ENCODE data around the gene RGL1.
"Not testable (repeated sequence)": the region's sequence is repeated elsewhere in the genome, so short reads cannot be mapped to it uniquely, and the experiment has no call there.

Gene RGL1

GRCh38 chr1:183776731-183777130, 28.2 kb upstream of the RGL1 start:
- Mint-ChIP-seq H3K9me3 (no peaks in the 10 kb centered on the region), H3K4me3 (no peak overlapping the region), H3K4me1 (no peaks in the 10 kb centered on the region), H3K27me3 (no peaks in the 10 kb centered on the region), H3K36me3 (ENCODE audit: insufficient read depth) (peaks cover 2% of the 10 kb centered on the region), H3K27ac (ENCODE audit: low read depth) (no peak overlapping the region)
- ATAC-seq (replicated peaks; ENCODE audit: extremely low read depth, poor library complexity, severe bottlenecking) (no peak), DNase-seq (ENCODE audit: low spot score in 2 of 2) (no peak)

DNA sequence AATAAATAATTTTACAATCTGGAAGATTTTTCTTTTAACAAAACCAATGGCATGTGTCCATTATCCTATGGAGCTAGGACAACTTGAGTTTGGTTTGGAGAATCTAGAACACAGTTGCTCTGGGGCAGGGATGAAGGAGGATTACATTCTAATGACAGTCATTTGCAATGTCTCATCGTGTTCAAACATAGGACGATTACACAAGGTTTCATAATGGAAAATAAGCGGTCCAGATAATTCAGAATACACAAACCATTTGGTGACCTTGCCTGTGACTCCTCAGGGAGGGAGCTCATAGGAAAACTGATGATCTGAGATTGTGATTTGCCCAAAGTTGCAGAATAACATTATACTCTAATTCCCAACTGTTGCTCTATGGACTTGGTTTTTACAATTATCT, 27.6 kb upstream of the RGL1 start:
- Mint-ChIP-seq H3K4me1 (no peaks in the 10 kb centered on the region), H3K27me3 (no peaks in the 10 kb centered on the region), H3K4me3 (no peak overlapping the region), H3K27ac (ENCODE audit: low read depth) (no peak overlapping the region), H3K36me3 (ENCODE audit: insufficient read depth) (peaks cover 2% of the 10 kb centered on the region), H3K9me3 (no peaks in the 10 kb centered on the region)
- no peak for ATAC-seq (replicated peaks; ENCODE audit: extremely low read depth, poor library complexity, severe bottlenecking)
- no peak for DNase-seq (ENCODE audit: low spot score in 2 of 2)

DNA sequence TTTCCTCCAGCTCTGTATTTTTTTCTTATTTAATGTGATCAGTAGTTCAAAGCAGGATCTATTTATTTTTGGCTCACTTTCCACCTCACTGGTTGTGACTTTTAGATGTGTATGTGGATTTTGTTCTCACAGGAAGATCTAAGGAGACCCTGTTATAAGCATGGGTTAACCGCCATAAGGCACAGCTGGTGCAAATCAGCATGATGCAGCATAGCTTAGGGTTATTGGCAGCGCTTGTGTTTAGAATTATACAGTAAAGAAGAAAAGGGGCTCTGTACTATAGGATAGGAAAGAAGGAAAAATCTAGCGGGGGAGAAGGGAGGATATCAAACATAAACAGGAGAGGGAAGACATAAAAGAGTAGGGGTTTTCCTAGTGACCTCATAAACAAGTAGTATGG, 26.9 kb upstream of the RGL1 start:
- H3K4me3 Mint-ChIP-seq, result no peak overlapping the region
- no peaks in the 10 kb centered on the region for H3K27me3 Mint-ChIP-seq
- no peaks in the 10 kb centered on the region for H3K4me1 Mint-ChIP-seq
- no peak overlapping the region for H3K27ac Mint-ChIP-seq (ENCODE audit: low read depth)
- ATAC-seq (replicated peaks; ENCODE audit: extremely low read depth, poor library complexity, severe bottlenecking) (no peak), DNase-seq (ENCODE audit: low spot score in 2 of 2) (no peak)
- H3K36me3 Mint-ChIP-seq (ENCODE audit: insufficient read depth), result peaks cover 2% of the 10 kb centered on the region
- no peaks in the 10 kb centered on the region for H3K9me3 Mint-ChIP-seq

DNA sequence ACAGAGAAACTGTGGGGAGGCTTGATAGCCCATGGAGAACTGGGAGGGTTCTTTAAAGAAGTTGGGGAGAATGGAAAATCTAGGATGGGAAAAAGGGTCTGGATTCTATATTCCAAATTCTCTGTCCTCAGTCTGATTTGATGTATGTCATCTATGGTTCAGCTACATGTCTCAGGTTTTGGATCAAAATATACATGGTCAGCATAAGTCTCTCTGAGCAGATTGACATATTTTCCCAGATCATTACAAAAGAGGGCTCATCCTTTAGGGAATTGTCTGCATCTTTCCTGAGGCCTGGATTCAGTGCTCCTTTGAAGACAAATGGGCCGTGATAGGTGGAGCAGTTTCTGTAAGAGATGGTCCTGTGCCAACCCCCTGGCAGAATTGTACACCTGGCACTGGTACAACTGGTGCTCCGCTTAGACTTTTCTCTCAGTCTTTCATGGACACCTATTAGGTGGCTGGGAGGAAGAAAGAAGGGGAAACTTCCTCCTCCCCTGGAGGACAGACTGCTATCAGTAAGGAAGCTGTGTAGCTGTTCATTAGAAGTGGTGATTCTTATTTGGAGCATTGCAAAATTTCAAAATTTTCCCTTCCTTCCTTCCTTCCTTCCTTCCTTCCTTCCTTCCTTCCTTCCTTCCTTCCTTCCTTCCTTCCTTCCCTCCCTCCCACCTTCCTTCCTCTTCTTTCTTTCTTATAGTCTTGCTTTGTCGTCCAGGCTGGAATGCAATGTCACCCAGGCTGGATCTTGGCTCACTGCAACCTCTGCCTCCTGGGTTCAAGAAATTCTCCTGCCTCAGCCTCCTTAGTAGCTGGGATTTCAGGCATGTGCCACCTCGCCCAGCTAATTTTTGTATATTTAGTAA, 26.1 kb upstream of the RGL1 start:
- H3K9me3 Mint-ChIP-seq, result no peaks in the 10 kb centered on the region
- H3K27ac Mint-ChIP-seq (ENCODE audit: low read depth), result no peak overlapping the region
- no peak for ATAC-seq (replicated peaks; ENCODE audit: extremely low read depth, poor library complexity, severe bottlenecking)
- H3K36me3 Mint-ChIP-seq (ENCODE audit: insufficient read depth), result peaks cover 2% of the 10 kb centered on the region
- H3K4me3 Mint-ChIP-seq, result no peak overlapping the region
- H3K4me1 Mint-ChIP-seq, result no peaks in the 10 kb centered on the region
- no peaks in the 10 kb centered on the region for H3K27me3 Mint-ChIP-seq
- no peak for DNase-seq (ENCODE audit: low spot score in 2 of 2)

- no peaks in the 10 kb centered on the region for H3K36me3 Mint-ChIP-seq (ENCODE audit: insufficient read depth)
- no peaks in the 10 kb centered on the region for H3K27me3 Mint-ChIP-seq
- DNase-seq (ENCODE audit: low spot score in 2 of 2), result no peak
- no peak overlapping the region for H3K27ac Mint-ChIP-seq (ENCODE audit: low read depth)
- no peaks in the 10 kb centered on the region for H3K9me3 Mint-ChIP-seq
- H3K4me3 Mint-ChIP-seq, result no peak overlapping the region
- H3K4me1 Mint-ChIP-seq, result no peaks in the 10 kb centered on the region
- ATAC-seq (replicated peaks; ENCODE audit: extremely low read depth, poor library complexity, severe bottlenecking), result no peak
Measured at GRCh38 chr1:183780159-183780558, 24.8 kb upstream of the RGL1 start.

GRCh38 chr1:183780757-183781156, 24.2 kb upstream of the RGL1 start:
- no peak for ATAC-seq (replicated peaks; ENCODE audit: extremely low read depth, poor library complexity, severe bottlenecking)
- H3K9me3 Mint-ChIP-seq, result no peaks in the 10 kb centered on the region
- H3K27me3 Mint-ChIP-seq, result no peaks in the 10 kb centered on the region
- DNase-seq (ENCODE audit: low spot score in 2 of 2), result no peak
- H3K4me3 Mint-ChIP-seq, result no peak overlapping the region
- H3K27ac Mint-ChIP-seq (ENCODE audit: low read depth), result no peak overlapping the region
- H3K36me3 Mint-ChIP-seq (ENCODE audit: insufficient read depth), result no peaks in the 10 kb centered on the region
- no peaks in the 10 kb centered on the region for H3K4me1 Mint-ChIP-seq

- no peak overlapping the region for H3K4me3 Mint-ChIP-seq
- no peaks in the 10 kb centered on the region for H3K4me1 Mint-ChIP-seq
- no peak for DNase-seq (ENCODE audit: low spot score in 2 of 2)
- H3K9me3 Mint-ChIP-seq, result no peaks in the 10 kb centered on the region
- H3K27ac Mint-ChIP-seq (ENCODE audit: low read depth), result no peak overlapping the region
- no peaks in the 10 kb centered on the region for H3K27me3 Mint-ChIP-seq
- no peak for ATAC-seq (replicated peaks; ENCODE audit: extremely low read depth, poor library complexity, severe bottlenecking)
- no peaks in the 10 kb centered on the region for H3K36me3 Mint-ChIP-seq (ENCODE audit: insufficient read depth)
Measured at GRCh38 chr1:183783342-183783741, 21.6 kb upstream of the RGL1 start.

GRCh38 chr1:183783767-183784637, 20.9 kb upstream of the RGL1 start:
- Mint-ChIP-seq H3K27ac (ENCODE audit: low read depth) (no peak overlapping the region), H3K4me1 (no peaks in the 10 kb centered on the region), H3K27me3 (no peaks in the 10 kb centered on the region), H3K36me3 (ENCODE audit: insufficient read depth) (no peaks in the 10 kb centered on the region), H3K4me3 (no peak overlapping the region), H3K9me3 (no peaks in the 10 kb centered on the region)
- no peak for ATAC-seq (replicated peaks; ENCODE audit: extremely low read depth, poor library complexity, severe bottlenecking)
- no peak for DNase-seq (ENCODE audit: low spot score in 2 of 2)

GRCh38 chr1:183785921-183786320, 19.0 kb upstream of the RGL1 start:
- ATAC-seq (replicated peaks; ENCODE audit: extremely low read depth, poor library complexity, severe bottlenecking), result not testable (repeated sequence)

DNA sequence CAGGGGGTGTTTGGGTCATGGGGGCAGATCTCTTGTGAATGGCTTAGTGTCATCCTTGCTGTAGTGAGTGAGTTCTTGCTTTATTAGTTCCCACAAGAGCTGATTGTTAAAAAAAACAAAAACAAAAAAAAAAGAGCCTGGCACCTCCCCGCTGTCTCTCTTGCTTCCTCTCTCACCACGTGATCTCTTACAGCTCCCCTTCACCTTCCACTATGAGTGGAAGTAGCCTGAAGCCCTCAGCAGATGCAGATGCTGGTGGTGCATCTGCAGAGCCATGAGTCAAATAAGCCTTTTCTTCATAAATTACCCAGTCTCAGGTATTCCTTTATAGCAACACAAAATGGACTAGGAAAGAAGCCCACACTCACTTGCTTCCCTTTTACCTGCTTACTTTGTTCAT, 17.2 kb upstream of the RGL1 start:
- no peaks in the 10 kb centered on the region for H3K27me3 Mint-ChIP-seq
- H3K9me3 Mint-ChIP-seq, result no peaks in the 10 kb centered on the region
- no peak overlapping the region for H3K27ac Mint-ChIP-seq (ENCODE audit: low read depth)
- H3K4me1 Mint-ChIP-seq, result no peaks in the 10 kb centered on the region
- H3K36me3 Mint-ChIP-seq (ENCODE audit: insufficient read depth), result no peaks in the 10 kb centered on the region
- no peak for DNase-seq (ENCODE audit: low spot score in 2 of 2)
- no peak for ATAC-seq (replicated peaks; ENCODE audit: extremely low read depth, poor library complexity, severe bottlenecking)
- no peak overlapping the region for H3K4me3 Mint-ChIP-seq

More at GRCh38 chr1:183785921-183786320, 19.0 kb upstream of the RGL1 start:
- not testable (repeated sequence) for DNase-seq (ENCODE audit: low spot score in 2 of 2); H3K4me3 Mint-ChIP-seq; H3K27ac Mint-ChIP-seq (ENCODE audit: low read depth); H3K4me1 Mint-ChIP-seq; H3K9me3 Mint-ChIP-seq; H3K27me3 Mint-ChIP-seq; H3K36me3 Mint-ChIP-seq (ENCODE audit: insufficient read depth)

DNA sequence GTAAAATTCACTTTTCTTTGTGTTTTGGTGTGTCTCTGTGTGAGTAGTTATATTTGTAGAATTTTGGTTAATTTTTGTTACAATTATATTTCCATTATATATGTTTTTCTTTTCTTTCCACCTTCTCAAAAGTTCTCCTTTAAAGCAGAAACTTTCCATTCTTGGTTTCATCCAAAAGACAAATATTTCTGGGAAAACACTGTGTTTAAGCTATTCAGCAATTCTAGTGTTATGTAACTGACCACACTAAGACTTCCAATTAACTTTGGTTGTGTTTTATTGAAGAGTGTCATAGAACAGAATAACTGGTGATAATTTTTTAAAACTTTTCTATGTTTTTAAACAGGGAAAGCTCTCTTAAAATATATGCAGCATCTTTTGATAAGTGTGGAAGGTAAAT, 13.6 kb upstream of the RGL1 start:
- H3K36me3 Mint-ChIP-seq (ENCODE audit: insufficient read depth), result no peaks in the 10 kb centered on the region
- H3K27ac Mint-ChIP-seq (ENCODE audit: low read depth), result no peak overlapping the region
- H3K27me3 Mint-ChIP-seq, result no peaks in the 10 kb centered on the region
- DNase-seq (ENCODE audit: low spot score in 2 of 2) (no peak), ATAC-seq (replicated peaks; ENCODE audit: extremely low read depth, poor library complexity, severe bottlenecking) (no peak)
- H3K4me3 Mint-ChIP-seq, result no peak overlapping the region
- H3K4me1 Mint-ChIP-seq, result no peaks in the 10 kb centered on the region
- H3K9me3 Mint-ChIP-seq, result no peaks in the 10 kb centered on the region

GRCh38 chr1:183792300-183792699, 12.6 kb upstream of the RGL1 start:
- no peak for DNase-seq (ENCODE audit: low spot score in 2 of 2)
- ATAC-seq (replicated peaks; ENCODE audit: extremely low read depth, poor library complexity, severe bottlenecking), result no peak
- H3K9me3 Mint-ChIP-seq, result no peaks in the 10 kb centered on the region
- no peaks in the 10 kb centered on the region for H3K36me3 Mint-ChIP-seq (ENCODE audit: insufficient read depth)
- no peaks in the 10 kb centered on the region for H3K27me3 Mint-ChIP-seq
- H3K4me3 Mint-ChIP-seq, result no peak overlapping the region
- no peaks in the 10 kb centered on the region for H3K4me1 Mint-ChIP-seq
- H3K27ac Mint-ChIP-seq (ENCODE audit: low read depth), result no peak overlapping the region

DNA sequence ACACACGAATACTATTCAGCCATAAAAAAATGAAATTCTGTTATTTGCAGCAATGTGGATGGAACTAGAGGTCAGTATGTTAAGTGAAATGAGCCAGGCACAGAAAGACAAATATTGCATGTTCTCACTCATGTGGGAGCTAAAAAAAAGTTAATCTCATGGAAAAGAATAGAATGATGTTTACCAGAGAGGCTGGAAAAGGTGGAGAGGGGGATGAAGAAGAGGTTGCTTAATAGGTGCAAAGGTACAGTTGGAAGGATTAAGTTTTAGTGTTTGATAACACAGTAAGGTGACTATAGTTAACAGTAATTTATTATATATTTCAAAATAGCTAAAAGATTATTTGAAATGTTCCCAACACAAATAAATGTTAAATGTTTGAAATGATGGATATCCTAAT, 10.8 kb upstream of the RGL1 start:
- no peaks in the 10 kb centered on the region for H3K36me3 Mint-ChIP-seq (ENCODE audit: insufficient read depth)
- DNase-seq (ENCODE audit: low spot score in 2 of 2), result no peak
- no peak overlapping the region for H3K4me3 Mint-ChIP-seq
- no peak overlapping the region for H3K27ac Mint-ChIP-seq (ENCODE audit: low read depth)
- H3K4me1 Mint-ChIP-seq, result no peaks in the 10 kb centered on the region
- H3K9me3 Mint-ChIP-seq, result no peaks in the 10 kb centered on the region
- no peaks in the 10 kb centered on the region for H3K27me3 Mint-ChIP-seq
- ATAC-seq (replicated peaks; ENCODE audit: extremely low read depth, poor library complexity, severe bottlenecking), result no peak

Measured in central memory CD8-positive, alpha-beta T cell (primary cell).